ENCODE data around the gene MYOG. TPM values are rescaled to one million over a fixed set of nuclear protein-coding genes. Genes with fewer than 3 reads are reported as not detected.

Gene MYOG
- polyA plus RNA-seq, 1 donor (not counting 4 experiments of a cell fraction or from before 2014, with no cell fraction given): not detected

DNA sequence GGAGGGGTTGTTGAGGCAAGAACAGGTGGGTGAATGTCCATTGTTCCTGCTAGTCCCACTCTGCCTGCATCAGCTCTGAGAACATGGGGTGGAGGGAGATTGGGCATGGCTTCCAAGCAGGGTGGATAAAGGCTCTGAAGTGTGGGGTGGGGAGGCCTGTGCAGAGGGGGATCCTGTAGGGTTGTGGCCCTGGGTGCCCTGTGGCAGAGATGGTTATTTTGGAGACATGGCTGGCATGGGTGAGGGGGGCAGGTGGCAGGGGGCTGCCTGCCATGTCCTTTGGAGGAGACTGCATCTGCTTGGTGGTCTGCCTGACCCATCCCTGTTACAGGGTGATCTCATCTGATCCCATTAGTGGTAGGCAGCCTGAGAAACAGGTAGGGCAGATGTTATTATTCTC, 11.2 kb downstream of the MYOG start:
- H3K27ac ChIP-seq (ENCODE audit: control insufficient read depth, insufficient read depth, low read length): no peak overlapping the region
- DNase-seq (ENCODE audit: low read depth, low spot score) (no peak), FAIRE-seq (no peak)
- H3K4me2 ChIP-seq (ENCODE audit: control insufficient read depth, extremely low read depth, insufficient read depth, low read depth, low read length): no peak overlapping the region
- no peaks in the 10 kb centered on the region for H3K79me2 ChIP-seq (ENCODE audit: control insufficient read depth, insufficient read depth, low read length)
- no peak overlapping the region for H3K4me3 ChIP-seq (ENCODE audit: control insufficient read depth in 2 of 3, extremely low read depth in 1 of 3, insufficient read depth in 2 of 3, low read depth in 1 of 3, low read length in 3 of 3)
- H3K27me3 ChIP-seq (ENCODE audit: control insufficient read depth, extremely low read depth, insufficient read depth, low read length): peaks cover 48% of the 10 kb centered on the region
- TF ChIP-seq, protein P1, sequence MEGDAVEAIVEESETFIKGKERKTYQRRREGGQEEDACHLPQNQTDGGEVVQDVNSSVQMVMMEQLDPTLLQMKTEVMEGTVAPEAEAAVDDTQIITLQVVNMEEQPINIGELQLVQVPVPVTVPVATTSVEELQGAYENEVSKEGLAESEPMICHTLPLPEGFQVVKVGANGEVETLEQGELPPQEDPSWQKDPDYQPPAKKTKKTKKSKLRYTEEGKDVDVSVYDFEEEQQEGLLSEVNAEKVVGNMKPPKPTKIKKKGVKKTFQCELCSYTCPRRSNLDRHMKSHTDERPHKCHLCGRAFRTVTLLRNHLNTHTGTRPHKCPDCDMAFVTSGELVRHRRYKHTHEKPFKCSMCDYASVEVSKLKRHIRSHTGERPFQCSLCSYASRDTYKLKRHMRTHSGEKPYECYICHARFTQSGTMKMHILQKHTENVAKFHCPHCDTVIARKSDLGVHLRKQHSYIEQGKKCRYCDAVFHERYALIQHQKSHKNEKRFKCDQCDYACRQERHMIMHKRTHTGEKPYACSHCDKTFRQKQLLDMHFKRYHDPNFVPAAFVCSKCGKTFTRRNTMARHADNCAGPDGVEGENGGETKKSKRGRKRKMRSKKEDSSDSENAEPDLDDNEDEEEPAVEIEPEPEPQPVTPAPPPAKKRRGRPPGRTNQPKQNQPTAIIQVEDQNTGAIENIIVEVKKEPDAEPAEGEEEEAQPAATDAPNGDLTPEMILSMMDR (optimal IDR thresholded peaks at IDR 0.05 in 1 of 3, IDR thresholded peaks at IDR 0.05 in 1 of 3, conservative IDR thresholded peaks at IDR 0.05 in 1 of 3; ENCODE audit: extremely low read depth in 1 of 3, insufficient read depth in 2 of 3, low read length in 3 of 3): no peak
- TF ChIP-seq EZH2 (IDR thresholded peaks at IDR 0.05; ENCODE audit: low read length): no peak
- H3K9ac ChIP-seq (ENCODE audit: control insufficient read depth, extremely low read depth, insufficient read depth, low read length): no peak overlapping the region
- no peaks in the 10 kb centered on the region for H3K9me3 ChIP-seq (ENCODE audit: control insufficient read depth, low read depth, low read length)
- H3K36me3 ChIP-seq (ENCODE audit: control insufficient read depth in 2 of 2, extremely low read depth in 1 of 2, insufficient read depth in 2 of 2, low read length in 2 of 2): peaks cover 0 to 2% of the 10 kb centered on the region in 2 experiments
- no peaks in the 10 kb centered on the region for H4K20me1 ChIP-seq (ENCODE audit: control insufficient read depth, extremely low read depth, insufficient read depth, low read length)
- no peak overlapping the region for H2AFZ ChIP-seq (ENCODE audit: control insufficient read depth, low read length)
- no peaks in the 10 kb centered on the region for H3K4me1 ChIP-seq (ENCODE audit: control insufficient read depth, extremely low read depth, insufficient read depth, low read length)
- H3K9me1 ChIP-seq (ENCODE audit: control insufficient read depth, extremely low read depth, insufficient read depth, low read length): no peaks in the 10 kb centered on the region
- dilution Hi-C loops (cut with MboI; ENCODE audit: extremely low pct_ligation_motif_present, low sequenced_read_pairs): no loop called here

DNA sequence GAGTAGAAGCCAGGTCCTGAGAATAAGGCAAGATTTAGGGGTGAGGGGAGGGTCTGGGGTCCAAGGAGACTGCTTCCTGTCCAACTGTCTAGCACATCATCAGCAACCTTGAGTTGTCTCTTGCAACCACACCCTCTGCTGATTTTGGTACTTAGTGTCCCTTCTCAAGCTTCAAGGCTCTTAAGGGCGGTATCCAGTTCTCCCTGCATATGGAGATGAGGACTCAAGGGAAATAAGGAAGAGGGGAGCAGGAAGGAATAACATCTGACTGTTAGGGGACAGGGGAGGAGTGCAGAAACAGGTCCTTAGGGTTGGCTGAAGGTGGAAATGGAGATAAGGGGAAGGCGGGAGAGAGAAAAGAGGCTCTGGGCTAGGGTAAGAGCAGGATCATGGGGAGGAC, 12.3 kb downstream of the MYOG start:
- Histone ChIP-seq H4K20me1 (ENCODE audit: control insufficient read depth, extremely low read depth, insufficient read depth, low read length) (no peaks in the 10 kb centered on the region), H3K27me3 (ENCODE audit: control insufficient read depth, extremely low read depth, insufficient read depth, low read length) (peaks cover 47% of the 10 kb centered on the region), H3K4me3 (ENCODE audit: control insufficient read depth in 2 of 3, extremely low read depth in 1 of 3, insufficient read depth in 2 of 3, low read depth in 1 of 3, low read length in 3 of 3) (no peak overlapping the region), H2AFZ (ENCODE audit: control insufficient read depth, low read length) (no peak overlapping the region), H3K79me2 (ENCODE audit: control insufficient read depth, insufficient read depth, low read length) (no peaks in the 10 kb centered on the region), H3K36me3 (ENCODE audit: control insufficient read depth in 2 of 2, extremely low read depth in 1 of 2, insufficient read depth in 2 of 2, low read length in 2 of 2) (peaks cover 0 to 2% of the 10 kb centered on the region in 2 experiments), H3K9ac (ENCODE audit: control insufficient read depth, extremely low read depth, insufficient read depth, low read length) (no peak overlapping the region), H3K9me1 (ENCODE audit: control insufficient read depth, extremely low read depth, insufficient read depth, low read length) (no peaks in the 10 kb centered on the region), H3K27ac (ENCODE audit: control insufficient read depth, insufficient read depth, low read length) (no peak overlapping the region), H3K4me1 (ENCODE audit: control insufficient read depth, extremely low read depth, insufficient read depth, low read length) (no peaks in the 10 kb centered on the region), H3K9me3 (ENCODE audit: control insufficient read depth, low read depth, low read length) (no peaks in the 10 kb centered on the region), H3K4me2 (ENCODE audit: control insufficient read depth, extremely low read depth, insufficient read depth, low read depth, low read length) (no peak overlapping the region)
- TF ChIP-seq, protein P1 (optimal IDR thresholded peaks at IDR 0.05 in 1 of 3, IDR thresholded peaks at IDR 0.05 in 1 of 3, conservative IDR thresholded peaks at IDR 0.05 in 1 of 3; ENCODE audit: extremely low read depth in 1 of 3, insufficient read depth in 2 of 3, low read length in 3 of 3): no peak
- TF ChIP-seq EZH2 (IDR thresholded peaks at IDR 0.05; ENCODE audit: low read length): no peak
- no peak for DNase-seq (ENCODE audit: low read depth, low spot score)
- FAIRE-seq: no peak
- dilution Hi-C loops (cut with MboI; ENCODE audit: extremely low pct_ligation_motif_present, low sequenced_read_pairs): no loop called here
